Kidney (tissue), 14 donors: ENCODE results near the gene ALOX15. TPM values are rescaled to one million over a fixed set of nuclear protein-coding genes. Genes with fewer than 3 reads are reported as not detected.

Source experiments
- DNase-seq, 5 donors: peaks; one replicate each; pipeline ENCODE4 v3.0.0-alpha.2; 2013 to 2020
- FAIRE-seq: peaks from 2 replicates; lab custom pipeline; 2012; peaks lifted over from hg19 to GRCh38; lab: Jason Lieb, UNC
- H3K27ac ChIP-seq, 2 donors: one replicate each; pipeline ENCODE4 v1.7.0; 2013; ENCODE audit warnings: low read depth in 2 of 2, low read length in 2 of 2, inconsistent platforms in 1 of 2
- H3K27me3 ChIP-seq: one replicate; pipeline ENCODE4 v1.7.1; 2013; ENCODE audit warnings: low read length, inconsistent platforms; ENCODE audit not compliant: control insufficient read depth, insufficient read depth
- H3K36me3 ChIP-seq, 3 donors: one replicate each; pipeline versions ENCODE4 v1.7.0 to v1.7.1; 2013; ENCODE audit warnings: low read length in 3 of 3, control low read depth in 1 of 3, inconsistent platforms in 1 of 3; ENCODE audit not compliant: insufficient read depth in 3 of 3, control insufficient read depth in 2 of 3
- H3K4me1 ChIP-seq, 3 donors: one replicate each; pipeline versions ENCODE4 v1.7.0 to v1.7.1; 2013; ENCODE audit warnings: low read length in 3 of 3, inconsistent platforms in 1 of 3, low read depth in 1 of 3; ENCODE audit not compliant: control insufficient read depth in 2 of 3, insufficient read depth in 2 of 3
- H3K4me3 ChIP-seq, 3 donors: one replicate each; pipeline versions ENCODE4 v1.7.0 to v1.8.1; 2013; ENCODE audit warnings: low read length in 3 of 3, control low read depth in 1 of 3, inconsistent platforms in 1 of 3
- H3K9ac ChIP-seq, 3 donors: one replicate each; pipeline versions ENCODE4 v1.7.0 to v1.7.1; 2013; ENCODE audit warnings: low read length in 3 of 3, control low read depth in 1 of 3, inconsistent platforms in 1 of 3
- H3K9me3 ChIP-seq, 3 donors: one replicate each; pipeline versions ENCODE4 v1.7.0 to v1.7.1; 2013; ENCODE audit warnings: low read length in 3 of 3, control low read depth in 1 of 3, inconsistent platforms in 1 of 3; ENCODE audit not compliant: control insufficient read depth in 2 of 3, insufficient read depth in 1 of 3
- CTCF ChIP-seq: IDR thresholded peaks from 3 replicates; pipeline ENCODE4 v1.5.1; 2012; ENCODE audit warnings: mild to moderate bottlenecking, moderate library complexity, borderline replicate concordance; ENCODE audit not compliant: insufficient read depth; ENCODE audit errors: extremely low read depth
- intact Hi-C: fragments of 100-400 bp; cut with DNase I; formaldehyde crosslinking; loops from one replicate; pipeline ENCODE4 v1.11.1; 2022
- polyA plus RNA-seq: library from polyadenylated mRNA; stranded (reverse); fragments of 350-450 nt; fragmentation: Illumina TruSeq; extraction: RNeasy Lipid Tissue Mini Kit (QIAGEN cat#74804); gene quantifications from one replicate; pipeline ENCODE4 v1.2.3, GENCODE V29; 2014; ENCODE audit warnings: low read depth, low replicate concordance; ENCODE audit not compliant: insufficient read depth
- total RNA-seq: library from RNA; stranded (reverse); fragmentation: NEBNext Ultra II Directional; extraction: Animal tissue kit (Norgen Biotek cat#: 25700); gene quantifications from one replicate; pipeline ENCODE4 v1.2.1, GENCODE V29; 2021
- donor health status: control.
- donor health status: control.
- donor health status: control.
- donor health status: control.
- donor health status: control.
- donor health status: DM: yes; HTN: yes; CAD: no.
- donor health status: Normal renal cell carcinoma (clear cell type).

Gene ALOX15
- total and polyA plus RNA-seq, 2 donors from 2014 or later = not detected

DNA sequence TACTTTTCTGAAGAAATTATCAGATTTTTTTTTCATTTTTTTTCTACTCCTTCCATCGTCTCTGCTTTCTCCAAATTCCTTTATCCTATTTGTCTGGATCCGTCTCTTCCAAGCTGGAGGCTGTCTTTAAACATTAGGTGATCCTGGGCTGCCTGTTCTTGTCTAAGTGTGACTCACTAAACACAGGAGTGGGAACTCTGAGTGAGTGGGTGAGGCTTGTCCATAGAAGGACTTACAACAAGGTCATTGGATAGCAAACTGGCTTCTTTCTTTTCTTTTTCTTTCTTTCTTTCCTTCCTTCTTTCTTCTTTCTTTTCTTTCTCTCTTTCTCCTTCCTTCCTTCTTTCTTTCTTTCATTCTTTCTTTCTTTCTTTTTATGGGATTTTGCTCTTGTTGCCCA, 18.2 kb downstream of the ALOX15 start:
- intact Hi-C loops = loop anchor here (10.0 kb wide), 1 partner anchor 58 kb away; the partner anchor contains the start of gene GGT6
- H3K27me3 ChIP-seq = no peaks in the 10 kb centered on the region
- DNase-seq (no peak), FAIRE-seq (no peak)
- H3K36me3 ChIP-seq = no peaks in the 10 kb centered on the region
- no peaks in the 10 kb centered on the region for H3K9me3 ChIP-seq
- no peak overlapping the region for H3K9ac ChIP-seq
- no peak overlapping the region for H3K4me3 ChIP-seq
- TF ChIP-seq CTCF = no peak
- no peaks in the 10 kb centered on the region for H3K4me1 ChIP-seq
- no peak overlapping the region for H3K27ac ChIP-seq

- Histone ChIP-seq H3K4me3 (no peak overlapping the region), H3K27me3 (no peaks in the 10 kb centered on the region), H3K27ac (no peak overlapping the region), H3K4me1 (no peaks in the 10 kb centered on the region), H3K36me3 (no peaks in the 10 kb centered on the region), H3K9me3 (no peaks in the 10 kb centered on the region), H3K9ac (no peak overlapping the region)
- intact Hi-C loops = loop anchor here (10.0 kb wide), 1 partner anchor 58 kb away; the partner anchor contains the start of gene GGT6
- DNase-seq (no peak), FAIRE-seq (no peak)
- no peak for TF ChIP-seq CTCF
These were observed 19.1 kb downstream of the ALOX15 start for GRCh38 chr17:4622375-4622774.

DNA sequence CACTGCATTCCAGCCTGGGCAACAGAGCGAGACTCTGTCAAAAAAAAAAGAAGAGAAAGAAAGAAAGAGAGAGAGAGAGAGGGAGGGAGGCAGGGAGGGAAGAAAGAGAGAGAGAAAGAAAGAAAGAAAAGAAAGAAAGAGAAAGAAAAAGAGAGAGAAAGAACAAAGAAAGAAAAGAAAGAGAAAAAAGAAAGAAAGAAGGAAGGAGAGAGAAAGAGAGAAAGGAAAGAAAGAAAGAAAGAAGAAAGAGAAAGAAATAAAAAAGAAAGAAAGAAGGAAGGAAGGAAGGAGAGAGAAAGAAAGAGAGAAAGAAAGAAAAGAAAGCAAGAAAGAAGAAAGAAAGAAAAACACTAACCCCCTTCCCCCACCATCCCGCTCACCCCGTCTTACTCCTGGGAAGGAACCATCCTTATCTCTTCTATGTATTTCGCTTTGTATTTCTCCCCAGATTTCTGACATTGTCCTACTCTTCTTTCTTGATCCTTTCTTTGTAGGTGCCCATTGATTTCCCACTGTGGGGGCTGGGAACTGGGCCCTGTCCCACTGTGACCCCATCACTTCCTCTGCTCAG, 20.9 kb downstream of the ALOX15 start:
- H3K36me3 ChIP-seq = no peaks in the 10 kb centered on the region
- no peak overlapping the region for H3K27ac ChIP-seq
- DNase-seq (no peak), FAIRE-seq (no peak)
- no peak overlapping the region for H3K4me3 ChIP-seq
- no peak overlapping the region for H3K9ac ChIP-seq
- intact Hi-C loops = loop anchor here (10.0 kb wide), 1 partner anchor 56 kb away; the partner anchor contains the start of gene GGT6
- no peaks in the 10 kb centered on the region for H3K4me1 ChIP-seq
- TF ChIP-seq CTCF = no peak
- no peaks in the 10 kb centered on the region for H3K9me3 ChIP-seq
- H3K27me3 ChIP-seq = no peaks in the 10 kb centered on the region
